ENCODE measurements around the gene R3HDML. TPM values are rescaled to one million over a fixed set of nuclear protein-coding genes. Genes with fewer than 3 reads are reported as not detected.

R3HDML gene
- total RNA-seq, 1 donor from 2014 or later, result not detected

DNA sequence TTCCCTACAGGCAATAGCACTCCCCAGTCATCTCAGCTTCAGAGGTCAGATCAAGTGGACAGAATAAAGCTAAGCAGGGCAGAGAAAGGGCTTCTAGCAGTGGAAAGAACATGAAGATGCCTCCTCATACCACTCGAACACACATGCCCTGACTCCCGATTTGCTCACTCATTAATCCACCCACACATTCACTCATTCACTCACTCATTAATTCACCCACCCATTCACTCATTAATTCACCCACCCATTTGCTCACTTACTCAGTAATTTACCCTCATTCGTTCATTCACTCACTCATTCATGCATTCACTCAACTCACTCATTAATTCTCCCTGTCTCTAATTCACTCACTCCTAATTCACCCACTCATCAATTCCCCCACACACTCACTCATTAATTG, 62.6 kb downstream of the R3HDML start:
- no peak for DNase-seq (ENCODE audit: low read depth in 2 of 2)

DNA sequence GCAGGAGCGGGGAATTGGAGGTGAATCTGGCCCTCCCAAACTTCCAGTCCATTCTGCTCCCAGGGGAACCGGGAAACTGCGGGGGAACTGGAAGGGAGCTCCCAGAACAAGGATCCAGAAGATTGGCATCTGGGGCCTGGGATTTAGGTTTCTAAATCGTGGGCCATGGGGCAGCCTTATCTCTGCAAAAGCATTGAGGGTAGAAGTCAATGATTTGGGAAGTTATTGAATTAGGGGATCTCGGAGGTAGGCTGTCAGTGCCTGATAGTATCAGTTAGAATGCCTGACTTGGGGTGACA, 63.8 kb downstream of the R3HDML start:
- no peak for DNase-seq (ENCODE audit: low read depth in 2 of 2)

Other genes with a start within 250 kb of the R3HDML start
- gene JPH2, start 149.9 kb upstream of the R3HDML start, total RNA-seq, result under 0.01 and 0.13 TPM in 2 replicates
- 34.1 and 36.9 TPM in 2 replicates for gene OSER1, start 126.3 kb upstream of the R3HDML start, total RNA-seq
- gene GDAP1L1, start 89.7 kb upstream of the R3HDML start, total RNA-seq, result not detected in 2 replicates
- 6.3 and 7.2 TPM in 2 replicates for gene FITM2, start 25.8 kb upstream of the R3HDML start, total RNA-seq
- not detected in 2 replicates for gene HNF4A, start 18.7 kb downstream of the R3HDML start, total RNA-seq
- 3.0 and 3.5 TPM in 2 replicates for gene TTPAL, start 138.8 kb downstream of the R3HDML start, total RNA-seq
- 106 and 135 TPM in 2 replicates for gene SERINC3, start 185.0 kb downstream of the R3HDML start, total RNA-seq
- gene PKIG, start 245.5 kb downstream of the R3HDML start, total RNA-seq, result 151 and 182 TPM in 2 replicates